SK-N-MC (cell line): ENCODE measurements around the gene DCUN1D2.
"Not testable (repeated sequence)": the region's sequence is repeated elsewhere in the genome, so short reads cannot be mapped to it uniquely, and the experiment has no call there.

Source experiments
- DNase-seq: peaks from one replicate; pipeline ENCODE4 v3.0.0-alpha.2; 2011; ENCODE audit warnings: low read depth, low spot score
- H3K27ac ChIP-seq: fragments of 200-600 bp; sonication (generic); 2 replicates; pipeline ENCODE4 v1.5.1; 2016; ENCODE audit warnings: mixed run types
- H3K36me3 ChIP-seq: fragments of 200-600 bp; sonication (generic); 2 replicates; pipeline ENCODE4 v1.6.1; 2017; ENCODE audit warnings: antibody characterized with exemption, low read length, mixed read lengths; ENCODE audit not compliant: insufficient read depth
- H3K4me3 ChIP-seq: fragments of 200-600 bp; sonication (generic); 2 replicates; pipeline ENCODE4 v1.5.1; 2016
- H3K9ac ChIP-seq: fragments of 200-600 bp; sonication (generic); 2 replicates; pipeline ENCODE4 v1.8.0; 2017; ENCODE audit warnings: mixed run types, mixed read lengths; ENCODE audit not compliant: insufficient read length
- H3K9me3 ChIP-seq: fragments of 200-600 bp; sonication (generic); 2 replicates; pipeline ENCODE4 v1.6.1; 2017; ENCODE audit warnings: low read depth, mild to moderate bottlenecking, antibody characterized with exemption, low read length, moderate library complexity, mixed read lengths
- EZH2 ChIP-seq: fragments of 200-600 bp; sonication (generic); IDR thresholded peaks from one replicate; pipeline ENCODE4 v1.6.1; 2017; ENCODE audit warnings: antibody characterized with exemption
- FOXP2 ChIP-seq: optimal IDR thresholded peaks from 2 replicates; pipeline ENCODE3; 2011; ENCODE audit warnings: mild to moderate bottlenecking, moderate library complexity; ENCODE audit not compliant: insufficient read depth; ENCODE audit errors: extremely low read length, control extremely low read depth
- POLR2AphosphoS5 ChIP-seq: IDR thresholded peaks from 2 replicates; pipeline ENCODE4 v1.6.1; 2012; ENCODE audit warnings: mild to moderate bottlenecking, low read depth, low read length, borderline replicate concordance

DCUN1D2 gene

GRCh38 chr13:113475911-113476310 is 14.6 kb downstream of the DCUN1D2 start:
- TF ChIP-seq POLR2AphosphoS5: no peak
- H3K9ac ChIP-seq: no peak overlapping the region
- no peaks in the 10 kb centered on the region for H3K9me3 ChIP-seq
- H3K4me3 ChIP-seq: no peak overlapping the region
- DNase-seq: no peak
- peaks cover 52% of the 10 kb centered on the region for H3K36me3 ChIP-seq
- no peak overlapping the region for H3K27ac ChIP-seq

GRCh38 chr13:113475280-113475679 is 15.2 kb downstream of the DCUN1D2 start:
- Histone ChIP-seq H3K27ac (no peak overlapping the region), H3K9me3 (no peaks in the 10 kb centered on the region), H3K9ac (no peak overlapping the region), H3K4me3 (no peak overlapping the region), H3K36me3 (peaks cover 48% of the 10 kb centered on the region)
- TF ChIP-seq EZH2 (no peak), POLR2AphosphoS5 (no peak), FOXP2 (no peak)
- no peak for DNase-seq

- Histone ChIP-seq H3K4me3 (no peak overlapping the region), H3K9ac (no peak overlapping the region), H3K36me3 (peaks cover 37% of the 10 kb centered on the region), H3K27ac (no peak overlapping the region), H3K9me3 (no peaks in the 10 kb centered on the region)
- TF ChIP-seq FOXP2 (no peak), EZH2 (no peak), POLR2AphosphoS5 (no peak)
- DNase-seq: no peak
Observed at GRCh38 chr13:113474179-113474578, 16.3 kb downstream of the DCUN1D2 start.

DNA sequence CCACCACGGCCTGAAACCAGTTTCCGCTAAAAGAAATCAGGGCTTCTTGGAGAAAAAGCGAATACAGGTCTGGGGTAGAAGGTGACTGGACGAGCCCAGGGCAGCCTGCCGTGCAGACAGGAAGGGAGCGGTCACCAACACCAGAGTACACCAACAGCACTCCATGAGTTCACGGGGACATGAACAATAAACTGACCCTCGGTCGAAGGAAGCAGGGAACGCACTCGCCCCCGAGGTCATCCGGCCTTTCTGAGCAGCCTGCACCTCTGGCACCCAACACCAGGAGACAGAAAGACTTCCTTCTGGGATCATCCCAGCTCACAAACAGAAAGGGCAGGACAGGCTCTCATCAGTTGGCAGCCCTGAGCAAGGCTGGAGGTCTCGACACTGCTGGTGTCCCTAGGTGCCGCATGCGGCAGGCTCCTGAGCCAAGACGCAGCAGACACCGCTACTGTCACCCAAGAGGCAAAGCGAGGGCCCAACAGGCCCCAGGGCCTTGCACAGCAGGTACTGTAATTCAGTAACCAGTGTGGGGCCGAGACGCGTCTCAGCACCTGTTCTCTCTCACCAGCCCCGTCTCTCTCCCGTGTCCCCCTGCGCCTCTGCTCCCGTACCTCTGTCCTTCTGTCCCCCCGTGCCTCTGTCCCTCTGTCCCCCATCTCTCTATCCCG is 18.0 kb downstream of the DCUN1D2 start:
- peaks cover 30% of the 10 kb centered on the region for H3K36me3 ChIP-seq

GRCh38 chr13:113471844-113472243 is 18.7 kb downstream of the DCUN1D2 start:
- H3K36me3 ChIP-seq: peaks cover 29% of the 10 kb centered on the region
- TF ChIP-seq FOXP2 (no peak), EZH2 (no peak), POLR2AphosphoS5 (no peak)
- no peak overlapping the region for H3K4me3 ChIP-seq
- H3K27ac ChIP-seq: no peak overlapping the region
- H3K9me3 ChIP-seq: no peaks in the 10 kb centered on the region
- DNase-seq: no peak
- no peak overlapping the region for H3K9ac ChIP-seq

More for the DNA sequence above, 18.0 kb downstream of the DCUN1D2 start:
- H3K27ac ChIP-seq: no peak overlapping the region
- DNase-seq: no peak
- no peaks in the 10 kb centered on the region for H3K9me3 ChIP-seq
- H3K9ac ChIP-seq: no peak overlapping the region
- TF ChIP-seq POLR2AphosphoS5: no peak
- TF ChIP-seq EZH2: no peak
- TF ChIP-seq FOXP2: no peak
- H3K4me3 ChIP-seq: no peak overlapping the region

DNA sequence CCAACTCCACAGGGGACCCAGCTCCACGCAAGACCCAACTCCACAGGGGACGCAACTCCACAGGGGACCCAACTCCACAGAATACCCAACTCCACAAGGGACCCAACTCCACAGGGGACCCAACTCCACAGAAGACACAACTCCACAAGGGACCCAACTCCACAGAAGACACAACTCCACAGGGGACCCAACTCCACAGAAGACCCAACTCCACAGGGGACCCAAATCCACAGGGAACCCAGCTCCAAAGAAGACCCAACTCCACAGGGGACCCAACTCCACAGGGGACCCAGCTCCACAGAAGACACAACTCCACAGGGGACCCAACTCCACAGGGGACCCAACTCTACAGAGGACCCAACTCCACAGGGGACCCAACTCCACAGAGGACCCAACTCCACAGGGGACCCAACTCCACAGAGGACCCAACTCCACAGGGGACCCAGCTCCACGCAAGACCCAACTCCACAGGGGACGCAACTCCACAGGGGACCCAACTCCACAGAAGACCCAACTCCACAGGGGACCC is 19.8 kb downstream of the DCUN1D2 start:
- not testable (repeated sequence) for H3K9me3 ChIP-seq, H3K4me3 ChIP-seq, H3K9ac ChIP-seq, DNase-seq, H3K27ac ChIP-seq
- peaks cover 24% of the 10 kb centered on the region for H3K36me3 ChIP-seq

- TF ChIP-seq FOXP2 (no peak), POLR2AphosphoS5 (no peak), EZH2 (no peak)
- peaks cover 18% of the 10 kb centered on the region for H3K36me3 ChIP-seq
- H3K4me3 ChIP-seq: no peak overlapping the region
- no peak for DNase-seq
- no peak overlapping the region for H3K27ac ChIP-seq
- H3K9ac ChIP-seq: no peak overlapping the region
- H3K9me3 ChIP-seq: no peaks in the 10 kb centered on the region
Observed at GRCh38 chr13:113470073-113470472, 20.4 kb downstream of the DCUN1D2 start.

- DNase-seq: no peak
- peaks cover 17% of the 10 kb centered on the region for H3K36me3 ChIP-seq
- TF ChIP-seq EZH2 (no peak), POLR2AphosphoS5 (no peak), FOXP2 (no peak)
- no peak overlapping the region for H3K27ac ChIP-seq
- no peak overlapping the region for H3K4me3 ChIP-seq
- no peak overlapping the region for H3K9ac ChIP-seq
- H3K9me3 ChIP-seq: no peaks in the 10 kb centered on the region
Observed at GRCh38 chr13:113469582-113469981, 20.9 kb downstream of the DCUN1D2 start.

- Histone ChIP-seq H3K4me3 (no peak overlapping the region), H3K9ac (no peak overlapping the region), H3K27ac (no peak overlapping the region), H3K36me3 (peaks cover 17% of the 10 kb centered on the region), H3K9me3 (no peaks in the 10 kb centered on the region)
- TF ChIP-seq POLR2AphosphoS5: no peak
- TF ChIP-seq EZH2: no peak
- TF ChIP-seq FOXP2: no peak
- no peak for DNase-seq
Observed at GRCh38 chr13:113468472-113469201, 21.9 kb downstream of the DCUN1D2 start.
